Nephron progenitor cell (in vitro differentiated cells): ENCODE measurements around the gene RRAS2.
"Not testable (repeated sequence)": the region's sequence is repeated elsewhere in the genome, so short reads cannot be mapped to it uniquely, and the experiment has no call there.

ENCODE experiments used
- DNase-seq: peaks from one replicate; pipeline ENCODE4 v3.0.0; 2021
- H3K27ac Mint-ChIP-seq: 2 replicates; pipeline ENCODE4 v1.8.0; 2021; ENCODE audit warnings: mild to moderate bottlenecking, moderate library complexity, mixed read lengths
- H3K27me3 Mint-ChIP-seq: 2 replicates; pipeline ENCODE4 v1.8.0; 2021; ENCODE audit warnings: mild to moderate bottlenecking, low read depth, mixed read lengths; ENCODE audit not compliant: poor library complexity
- H3K36me3 Mint-ChIP-seq: 2 replicates; pipeline ENCODE4 v1.8.0; 2021; ENCODE audit warnings: low read depth, mixed read lengths
- H3K4me1 Mint-ChIP-seq: 2 replicates; pipeline ENCODE4 v1.8.0; 2021; ENCODE audit warnings: mixed read lengths
- H3K4me3 Mint-ChIP-seq: 2 replicates; pipeline ENCODE4 v1.8.0; 2021; ENCODE audit warnings: mild to moderate bottlenecking, moderate library complexity, mixed read lengths
- H3K9me3 Mint-ChIP-seq: 2 replicates; pipeline ENCODE4 v1.8.0; 2021; ENCODE audit warnings: mild to moderate bottlenecking, moderate library complexity, mixed read lengths
- TF ChIP-seq, protein P1 (sequence below): fragments of 200-600 bp; sonication (generic); IDR thresholded peaks from 2 replicates; pipeline ENCODE4 v1.5.0; 2021; ENCODE audit warnings: antibody characterized with exemption

Gene RRAS2

GRCh38 chr11:14359501-14360031, 583 bp upstream of the RRAS2 start:
- Mint-ChIP-seq H3K4me1 (peaks cover 27% of the 10 kb centered on the region), H3K4me3 (peak overlapping the region; percentile 78), H3K36me3 (peaks cover 5% of the 10 kb centered on the region), H3K27me3 (peaks cover 3% of the 10 kb centered on the region), H3K9me3 (no peaks in the 10 kb centered on the region), H3K27ac (no peak overlapping the region)
- TF ChIP-seq, protein P1, sequence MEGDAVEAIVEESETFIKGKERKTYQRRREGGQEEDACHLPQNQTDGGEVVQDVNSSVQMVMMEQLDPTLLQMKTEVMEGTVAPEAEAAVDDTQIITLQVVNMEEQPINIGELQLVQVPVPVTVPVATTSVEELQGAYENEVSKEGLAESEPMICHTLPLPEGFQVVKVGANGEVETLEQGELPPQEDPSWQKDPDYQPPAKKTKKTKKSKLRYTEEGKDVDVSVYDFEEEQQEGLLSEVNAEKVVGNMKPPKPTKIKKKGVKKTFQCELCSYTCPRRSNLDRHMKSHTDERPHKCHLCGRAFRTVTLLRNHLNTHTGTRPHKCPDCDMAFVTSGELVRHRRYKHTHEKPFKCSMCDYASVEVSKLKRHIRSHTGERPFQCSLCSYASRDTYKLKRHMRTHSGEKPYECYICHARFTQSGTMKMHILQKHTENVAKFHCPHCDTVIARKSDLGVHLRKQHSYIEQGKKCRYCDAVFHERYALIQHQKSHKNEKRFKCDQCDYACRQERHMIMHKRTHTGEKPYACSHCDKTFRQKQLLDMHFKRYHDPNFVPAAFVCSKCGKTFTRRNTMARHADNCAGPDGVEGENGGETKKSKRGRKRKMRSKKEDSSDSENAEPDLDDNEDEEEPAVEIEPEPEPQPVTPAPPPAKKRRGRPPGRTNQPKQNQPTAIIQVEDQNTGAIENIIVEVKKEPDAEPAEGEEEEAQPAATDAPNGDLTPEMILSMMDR: no peak
- no peak for DNase-seq

DNA sequence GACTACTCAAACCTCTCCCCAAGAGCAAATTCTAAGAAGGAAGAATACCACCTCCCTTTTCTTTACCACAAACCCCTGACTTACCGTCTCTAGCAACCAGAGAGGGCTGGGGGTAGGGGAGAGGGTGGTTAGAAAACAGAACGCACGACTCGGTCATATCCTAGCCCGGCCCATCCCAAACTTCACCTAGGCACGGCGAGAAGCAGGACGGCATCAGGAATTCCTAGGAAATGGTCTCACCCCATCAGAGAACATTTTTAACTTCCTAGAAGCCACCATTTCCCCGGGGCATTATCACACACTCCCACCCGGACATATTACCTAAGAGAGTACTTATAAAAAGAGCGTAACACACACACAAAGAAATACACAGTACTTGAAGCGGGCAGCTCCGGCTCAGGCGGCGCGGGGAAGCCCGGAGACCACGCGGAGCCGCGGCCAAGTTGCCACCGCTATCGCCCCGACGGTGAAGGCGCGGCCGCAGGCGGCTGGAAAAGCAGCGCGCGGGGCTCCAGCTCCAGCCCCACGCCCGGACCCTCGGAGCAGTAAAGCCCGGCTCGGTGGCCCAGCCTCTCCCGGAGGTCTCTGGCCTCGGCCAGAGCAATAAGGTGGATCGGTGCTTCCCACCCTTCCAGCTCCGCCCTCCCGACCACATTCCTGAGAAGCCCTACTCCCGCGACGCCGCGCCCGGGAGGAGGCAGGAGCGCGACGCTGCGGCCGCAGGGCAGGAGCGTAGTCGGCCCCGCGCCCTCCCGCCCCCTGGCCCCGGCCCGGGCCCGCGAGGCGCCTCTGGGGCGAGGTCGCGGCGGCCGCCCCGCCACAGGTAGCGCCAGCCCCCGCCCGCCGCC, 878 bp downstream of the RRAS2 start:
- H3K4me1 Mint-ChIP-seq: peaks cover 33% of the 10 kb centered on the region
- H3K27me3 Mint-ChIP-seq: peaks cover 3% of the 10 kb centered on the region
- peaks cover 5% of the 10 kb centered on the region for H3K36me3 Mint-ChIP-seq
- TF ChIP-seq, protein P1: no peak
- peak overlapping the region; percentile 94 for H3K27ac Mint-ChIP-seq
- peak overlapping the region; percentile 97 for H3K4me3 Mint-ChIP-seq
- H3K9me3 Mint-ChIP-seq: no peaks in the 10 kb centered on the region
- DNase-seq: peak; percentile 83

- Mint-ChIP-seq H3K27ac (no peak overlapping the region), H3K36me3 (peaks cover 5% of the 10 kb centered on the region), H3K4me1 (peaks cover 33% of the 10 kb centered on the region), H3K4me3 (peak overlapping the region; percentile 24), H3K9me3 (no peaks in the 10 kb centered on the region), H3K27me3 (peaks cover 3% of the 10 kb centered on the region)
- DNase-seq: no peak
- TF ChIP-seq, protein P1: no peak
Measured at GRCh38 chr11:14356342-14356741, 2.6 kb downstream of the RRAS2 start.

DNA sequence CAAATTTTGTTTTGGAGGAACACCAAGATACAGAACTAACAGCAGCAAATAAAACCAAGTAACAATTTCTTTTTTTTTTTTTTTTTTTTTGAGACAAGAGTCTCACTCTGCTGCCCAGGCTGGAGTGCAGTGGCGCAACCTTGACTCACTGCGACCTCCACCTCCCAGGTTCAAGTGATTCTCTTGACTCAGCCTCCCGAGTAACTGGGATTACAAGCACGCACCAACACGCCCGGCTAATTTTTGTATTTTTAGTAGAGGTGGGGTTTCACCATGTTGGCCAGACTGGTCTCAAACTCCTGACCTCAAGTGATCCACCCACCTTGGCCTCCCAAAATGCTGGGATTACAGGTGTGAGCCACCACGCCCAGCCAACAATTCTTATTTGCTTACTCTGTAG, 4.4 kb downstream of the RRAS2 start:
- DNase-seq, H3K4me3 Mint-ChIP-seq, H3K27ac Mint-ChIP-seq, H3K27me3 Mint-ChIP-seq: not testable (repeated sequence)
- Mint-ChIP-seq H3K36me3 (peaks cover 21% of the 10 kb centered on the region), H3K4me1 (peaks cover 33% of the 10 kb centered on the region), H3K9me3 (peaks cover 15% of the 10 kb centered on the region)

- Mint-ChIP-seq H3K4me1 (peaks cover 6% of the 10 kb centered on the region), H3K27me3 (no peaks in the 10 kb centered on the region), H3K9me3 (peaks cover 50% of the 10 kb centered on the region), H3K36me3 (peaks cover 48% of the 10 kb centered on the region), H3K4me3 (no peak overlapping the region), H3K27ac (no peak overlapping the region)
- no peak for DNase-seq
- TF ChIP-seq, protein P1: no peak
Measured at GRCh38 chr11:14350716-14351238, 8.2 kb downstream of the RRAS2 start.

DNA sequence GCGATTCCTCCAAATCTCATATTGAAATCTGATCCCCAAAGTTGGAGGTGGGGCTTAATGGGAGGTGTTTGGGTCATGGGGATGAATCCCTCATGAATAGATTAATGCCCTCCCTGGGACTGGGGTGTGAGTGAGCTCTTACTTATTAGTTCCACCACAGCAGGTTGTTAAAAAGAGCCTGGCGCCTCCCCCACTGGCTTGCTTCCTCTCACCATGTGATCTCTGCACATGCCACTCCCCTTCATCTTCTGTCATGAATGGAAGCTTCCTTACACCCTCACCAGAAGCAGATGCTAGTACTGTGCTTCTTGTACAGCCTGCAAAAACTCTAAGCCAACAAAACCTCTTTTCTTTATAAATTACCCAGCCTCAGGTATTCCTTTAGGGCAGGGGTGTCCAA, 8.8 kb downstream of the RRAS2 start:
- peaks cover 55% of the 10 kb centered on the region for H3K9me3 Mint-ChIP-seq
- no peak for DNase-seq
- peaks cover 52% of the 10 kb centered on the region for H3K36me3 Mint-ChIP-seq
- H3K27ac Mint-ChIP-seq: peak overlapping the region; percentile 55
- H3K27me3 Mint-ChIP-seq: no peaks in the 10 kb centered on the region
- H3K4me3 Mint-ChIP-seq: no peak overlapping the region
- peaks cover 6% of the 10 kb centered on the region for H3K4me1 Mint-ChIP-seq
- TF ChIP-seq, protein P1: no peak
